Pons (tissue), 1 donor: ENCODE results near the gene ANTXR1.

Source experiments
- DNase-seq: peaks from one replicate; pipeline ENCODE4 v3.0.0-alpha.2; 2016; ENCODE audit warnings: low spot score

The ANTXR1 gene

GRCh38 chr2:69013142-69013839 is at the start of gene ANTXR1:
TSS of gene ANTXR1 (plus strand) at chr2:69013179. CDS start at chr2:69013500, 321 bp downstream.
- DNase-seq, result no peak

GRCh38 chr2:68964282-68964681 is 48.7 kb upstream of the ANTXR1 start:
- DNase-seq, result no peak

GRCh38 chr2:68968221-68968620 is 44.8 kb upstream of the ANTXR1 start:
- no peak for DNase-seq

DNA sequence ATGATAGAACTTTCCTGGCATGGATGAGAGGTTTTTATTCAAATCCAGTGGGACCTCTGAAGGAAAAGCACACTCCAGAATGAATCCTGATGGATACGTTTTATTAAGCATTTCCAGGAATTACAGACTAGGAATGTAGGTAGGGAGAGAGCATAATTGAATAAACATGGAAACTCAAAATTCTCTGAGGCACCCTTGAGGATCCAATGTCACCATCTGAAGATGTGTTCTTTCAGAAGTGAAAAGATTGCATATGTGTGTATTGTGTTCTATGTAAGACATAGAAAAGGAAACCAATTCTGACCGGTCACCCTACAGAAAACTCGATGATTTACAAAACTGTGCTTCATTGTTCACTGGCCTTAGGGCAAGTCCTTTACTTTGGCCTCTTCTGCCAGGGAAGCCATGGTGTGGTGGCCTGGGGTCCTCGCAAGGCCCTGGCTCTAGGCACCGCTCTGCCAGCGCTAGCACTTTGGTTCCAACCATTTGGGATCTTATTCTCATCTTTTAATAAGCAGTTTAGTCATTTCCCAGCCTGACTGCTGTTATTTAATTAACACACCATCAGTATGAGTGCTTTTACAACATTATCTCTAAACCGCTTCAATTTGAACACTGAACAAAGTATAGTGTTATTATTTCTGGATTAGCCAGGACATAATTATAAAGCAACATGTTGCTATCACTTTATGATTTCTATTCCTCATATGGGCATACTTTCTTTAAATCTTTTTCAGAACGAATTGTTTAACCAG is 43.1 kb upstream of the ANTXR1 start:
- no peak for DNase-seq

- DNase-seq, result no peak
Observed at GRCh38 chr2:68970566-68971265, 42.3 kb upstream of the ANTXR1 start.

- no peak for DNase-seq
Observed at GRCh38 chr2:68971591-68972231, 41.3 kb upstream of the ANTXR1 start.

GRCh38 chr2:68974251-68974650 is 38.7 kb upstream of the ANTXR1 start, which contains the start of gene GKN1:
TSS of gene GKN1 (plus strand) at chr2:68974636. CDS start at chr2:68974678, 42 bp downstream.
- no peak for DNase-seq

- no peak for DNase-seq
Observed at GRCh38 chr2:68974946-68975665, 37.9 kb upstream of the ANTXR1 start.

DNA sequence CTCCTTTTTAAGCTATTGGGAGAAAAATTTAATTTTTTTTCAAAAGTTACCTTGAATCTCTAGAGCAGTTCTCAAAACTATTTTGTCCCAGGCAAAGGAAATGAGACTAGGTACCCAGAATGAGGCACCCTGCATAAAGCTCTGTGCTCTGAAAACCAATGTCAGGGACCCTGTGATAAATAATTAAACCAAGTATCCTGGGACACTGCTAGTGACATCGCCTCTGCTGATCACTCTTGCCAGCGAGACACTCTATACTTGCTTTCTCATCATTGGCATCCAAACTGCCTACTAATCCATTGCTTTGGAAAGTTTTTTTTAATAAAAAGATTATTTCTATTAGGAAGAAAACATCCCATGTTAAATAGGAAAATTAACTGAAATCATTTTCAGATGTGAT is 37.1 kb upstream of the ANTXR1 start:
- no peak for DNase-seq

GRCh38 chr2:68977453-68977852 is 35.5 kb upstream of the ANTXR1 start:
- DNase-seq, result no peak

DNA sequence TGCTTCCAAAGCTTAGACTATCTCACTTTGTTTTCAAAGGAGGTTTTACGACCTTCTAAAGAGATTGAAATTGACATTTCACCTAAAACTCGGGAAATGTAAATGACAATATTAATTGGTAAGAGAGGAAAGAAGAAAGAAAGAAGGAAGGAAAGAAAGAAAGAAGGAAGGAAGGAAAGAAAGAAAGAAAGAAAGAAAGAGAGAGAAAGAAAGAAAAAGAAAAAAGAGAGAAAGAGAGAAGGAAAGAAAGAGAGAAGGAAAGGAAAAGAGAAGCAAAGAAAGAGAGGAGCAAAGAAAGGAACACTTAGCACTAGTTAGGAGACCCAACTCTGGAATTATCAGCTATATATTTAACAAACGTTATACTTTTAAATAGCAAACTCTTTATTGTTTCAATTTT is 34.9 kb upstream of the ANTXR1 start:
- no peak for DNase-seq

DNA sequence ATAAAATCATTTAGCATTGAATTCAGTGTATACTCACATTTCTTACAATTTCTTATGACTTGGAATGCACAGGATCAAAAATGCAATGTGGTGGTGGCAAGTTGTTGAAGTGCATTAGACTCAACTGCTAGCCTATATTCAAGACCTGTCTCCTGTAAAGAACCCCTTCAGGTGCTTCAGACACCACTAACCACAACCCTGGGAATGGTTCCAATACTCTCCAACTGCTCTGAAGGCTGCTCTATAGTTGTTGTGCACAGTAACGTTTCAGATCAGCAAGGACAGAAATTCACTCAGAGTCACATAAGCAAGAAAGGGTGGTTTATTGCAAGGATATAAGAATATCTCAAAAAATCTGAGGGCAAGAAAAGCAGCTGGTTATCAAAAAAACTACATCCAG is 32.0 kb upstream of the ANTXR1 start:
- DNase-seq, result no peak

GRCh38 chr2:68987021-68987503 is 25.9 kb upstream of the ANTXR1 start:
- peak; percentile 42 for DNase-seq

GRCh38 chr2:68989035-68989434 is 23.9 kb upstream of the ANTXR1 start:
- DNase-seq, result no peak

- DNase-seq, result no peak
Observed at GRCh38 chr2:68992341-68992740, 20.6 kb upstream of the ANTXR1 start.

DNA sequence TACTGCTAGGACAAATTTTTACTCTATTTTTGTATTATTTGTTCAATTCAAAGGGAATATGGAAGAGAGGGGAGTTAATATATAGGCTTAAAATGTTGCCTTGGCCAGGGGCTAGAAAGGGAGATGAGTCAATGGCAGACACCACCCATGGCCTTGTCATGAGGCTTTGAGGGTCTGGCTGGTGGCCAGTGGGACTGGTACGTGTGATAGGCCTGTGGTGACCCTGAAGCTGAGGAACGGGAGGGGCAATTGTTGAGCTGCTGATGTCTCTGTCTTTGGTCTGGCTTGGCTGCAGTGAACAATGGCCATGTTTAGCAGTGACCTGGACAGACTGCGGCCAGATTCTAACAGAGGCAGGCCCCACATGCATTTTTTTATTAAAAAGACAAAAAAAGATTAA is 20.0 kb upstream of the ANTXR1 start:
- DNase-seq, result no peak

DNA sequence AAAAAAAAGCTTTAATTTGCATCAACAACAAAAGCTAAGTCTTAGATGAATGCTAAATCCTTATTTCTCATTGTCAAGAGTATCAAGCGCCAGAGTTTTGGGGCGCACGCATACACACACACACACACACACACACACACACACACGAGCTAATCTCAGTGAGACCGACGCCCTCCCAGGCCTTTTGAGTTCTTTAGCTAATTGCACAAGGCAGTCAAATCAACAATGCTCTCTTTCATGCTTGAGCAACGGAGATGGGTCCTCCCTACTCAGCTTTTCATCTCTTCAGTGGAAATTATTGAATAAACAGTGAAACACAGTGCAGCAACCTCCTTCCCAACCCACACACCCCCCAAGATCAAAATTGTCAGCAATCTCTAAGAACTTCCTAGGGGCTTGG is 19.3 kb upstream of the ANTXR1 start:
- peak; percentile 28 for DNase-seq

DNA sequence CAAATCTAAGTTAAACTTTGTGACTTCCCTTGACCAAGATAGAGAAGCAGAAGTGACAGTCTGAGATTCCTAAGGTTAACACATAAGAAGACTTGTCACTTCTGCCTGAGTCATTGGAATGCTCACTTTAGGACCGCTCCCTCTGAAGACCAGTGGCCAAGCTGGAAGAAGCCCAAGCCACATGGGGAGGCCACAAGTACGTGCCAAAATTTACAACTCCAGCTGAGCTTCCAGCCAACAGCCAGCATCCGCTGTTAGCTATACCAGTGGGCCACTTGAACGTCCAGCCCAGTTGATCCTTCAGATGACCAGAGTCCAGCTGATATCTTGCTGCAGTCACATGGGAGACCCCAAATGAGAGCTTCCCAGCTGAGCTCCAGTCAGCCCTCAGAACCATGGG is 18.1 kb upstream of the ANTXR1 start:
- DNase-seq, result no peak

GRCh38 chr2:68995916-68996315 is 17.1 kb upstream of the ANTXR1 start:
- no peak for DNase-seq

GRCh38 chr2:68997401-68997800 is 15.6 kb upstream of the ANTXR1 start:
- no peak for DNase-seq

DNA sequence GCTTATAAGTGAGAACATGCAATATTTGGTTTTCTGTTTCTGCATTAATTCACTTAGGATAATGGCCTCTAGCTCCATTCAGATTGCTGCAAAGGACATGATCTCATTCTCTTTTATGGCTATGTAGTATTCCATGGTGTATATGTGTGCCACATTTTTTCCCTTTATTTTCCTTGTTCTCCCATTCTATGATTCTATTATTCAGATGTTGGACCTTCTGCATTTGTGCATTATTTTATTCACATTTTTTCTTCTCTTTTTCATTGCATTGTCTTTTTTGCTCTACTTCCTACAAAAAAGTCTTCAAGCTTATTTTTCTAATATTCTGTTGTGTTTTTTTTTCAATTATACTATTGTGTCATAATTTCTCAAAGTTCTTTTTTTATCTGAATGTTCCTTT is 11.1 kb upstream of the ANTXR1 start:
- DNase-seq, result no peak

- DNase-seq, result no peak
Observed at GRCh38 chr2:69003731-69004130, 9.2 kb upstream of the ANTXR1 start.
